SK-N-SH treated with all-trans-retinoic acid at 6 μM for 48 hours (cell line): ENCODE results near the gene ANKS1A.

Experiments
- ARNTL ChIP-seq: fragments of 450-650 bp; formaldehyde crosslinking; IDR thresholded peaks from 2 replicates; pipeline ENCODE4 v1.5.0; 2020; ENCODE audit warnings: low read depth, mild to moderate bottlenecking, moderate library complexity, borderline replicate concordance
- CREB5 ChIP-seq: fragments of 250-450 bp; sonication (Bioruptor Pico); IDR thresholded peaks from 2 replicates; pipeline ENCODE4 v1.5.1; 2020; ENCODE audit warnings: low read depth, mild to moderate bottlenecking, moderate library complexity
- ESRRG ChIP-seq: fragments of 250-450 bp; sonication (Bioruptor Pico); IDR thresholded peaks from 2 replicates; pipeline ENCODE4 v1.6.1; 2021; ENCODE audit warnings: mild to moderate bottlenecking
- GLIS3 ChIP-seq: fragments of 250-450 bp; sonication (Bioruptor Pico); IDR thresholded peaks from 2 replicates; pipeline ENCODE4 v1.5.0; 2020; ENCODE audit warnings: mild to moderate bottlenecking, moderate library complexity
- ISL1 ChIP-seq: fragments of 250-450 bp; sonication (Bioruptor Pico); IDR thresholded peaks from 2 replicates; pipeline ENCODE4 v2.1.2; 2022; ENCODE audit warnings: mild to moderate bottlenecking, moderate library complexity
- PATZ1 ChIP-seq: fragments of 250-450 bp; sonication (Bioruptor Pico); IDR thresholded peaks from 2 replicates; pipeline ENCODE4 v1.8.0; 2020; ENCODE audit warnings: mild to moderate bottlenecking, moderate library complexity, borderline replicate concordance
- POU6F1 ChIP-seq: fragments of 250-450 bp; sonication (Bioruptor Pico); IDR thresholded peaks from 2 replicates; pipeline ENCODE4 v1.8.0; 2021; ENCODE audit warnings: low read depth, mild to moderate bottlenecking, moderate library complexity, borderline replicate concordance
- RARB ChIP-seq: fragments of 250-450 bp; sonication (Bioruptor Pico); IDR thresholded peaks from 2 replicates; pipeline ENCODE4 v1.8.0; 2021; ENCODE audit warnings: mild to moderate bottlenecking, moderate library complexity
- SNAI2 ChIP-seq: fragments of 250-450 bp; sonication (Bioruptor Pico); IDR thresholded peaks from 2 replicates; pipeline ENCODE4 v1.5.0; 2020; ENCODE audit warnings: mild to moderate bottlenecking, moderate library complexity
- TCF4 ChIP-seq: fragments of 250-450 bp; sonication (Bioruptor Pico); IDR thresholded peaks from 2 replicates; pipeline ENCODE4 v1.8.0; 2021; ENCODE audit warnings: mild to moderate bottlenecking, moderate library complexity, borderline replicate concordance
- TOX ChIP-seq: fragments of 250-450 bp; sonication (Bioruptor Pico); IDR thresholded peaks from 2 replicates; pipeline ENCODE4 v1.8.0; 2021; ENCODE audit warnings: mild to moderate bottlenecking, moderate library complexity, borderline replicate concordance
- ZC3H10 ChIP-seq: fragments of 250-450 bp; sonication (Bioruptor Pico); IDR thresholded peaks from 2 replicates; pipeline ENCODE4 v1.5.1; 2021; ENCODE audit warnings: mild to moderate bottlenecking, moderate library complexity
- ZFP30 ChIP-seq: fragments of 450-650 bp; formaldehyde crosslinking; IDR thresholded peaks from 2 replicates; pipeline ENCODE4 v1.5.0; 2022; ENCODE audit warnings: mild to moderate bottlenecking, moderate library complexity
- ZNF70 ChIP-seq: fragments of 450-650 bp; formaldehyde crosslinking; IDR thresholded peaks from 2 replicates; pipeline ENCODE4 v1.5.0; 2020; ENCODE audit warnings: mild to moderate bottlenecking, moderate library complexity

GRCh38 chr6:35139924-35140638 lies 251.0 kb downstream of the ANKS1A start:
- TF ChIP-seq PATZ1 (CRISPR knock-in tag), result no peak
- no peak for TF ChIP-seq TCF4 (CRISPR knock-in tag)
- TF ChIP-seq ARNTL, result no peak
- no peak for TF ChIP-seq RARB (CRISPR knock-in tag)
- no peak for TF ChIP-seq SNAI2 (CRISPR knock-in tag)
- TF ChIP-seq ISL1, result no peak
- no peak for TF ChIP-seq ZNF70
- TF ChIP-seq ZFP30 (CRISPR knock-in tag), result no peak
- no peak for TF ChIP-seq CREB5 (CRISPR knock-in tag)
- TF ChIP-seq TOX (CRISPR knock-in tag), result no peak
- no peak for TF ChIP-seq ZC3H10 (CRISPR knock-in tag)
- TF ChIP-seq POU6F1 (CRISPR knock-in tag), result no peak
- no peak for TF ChIP-seq ESRRG (CRISPR knock-in tag)
- no peak for TF ChIP-seq GLIS3 (CRISPR knock-in tag)
